Stimulated activated CD8-positive, alpha-beta memory T cell treated with anti-CD3 and anti-CD28 coated beads, Interleukin-4, amount 100 ng/mL, for 1 hour (primary cell): Measurements from ENCODE around the gene CSNK1D.

ENCODE experiments used
- DNase-seq, 2 donors: peaks; one replicate each; pipeline ENCODE4 v3.0.0-alpha.2; 2020; ENCODE audit warnings: low read depth in 2 of 2, low spot score in 1 of 2

Gene CSNK1D

DNA sequence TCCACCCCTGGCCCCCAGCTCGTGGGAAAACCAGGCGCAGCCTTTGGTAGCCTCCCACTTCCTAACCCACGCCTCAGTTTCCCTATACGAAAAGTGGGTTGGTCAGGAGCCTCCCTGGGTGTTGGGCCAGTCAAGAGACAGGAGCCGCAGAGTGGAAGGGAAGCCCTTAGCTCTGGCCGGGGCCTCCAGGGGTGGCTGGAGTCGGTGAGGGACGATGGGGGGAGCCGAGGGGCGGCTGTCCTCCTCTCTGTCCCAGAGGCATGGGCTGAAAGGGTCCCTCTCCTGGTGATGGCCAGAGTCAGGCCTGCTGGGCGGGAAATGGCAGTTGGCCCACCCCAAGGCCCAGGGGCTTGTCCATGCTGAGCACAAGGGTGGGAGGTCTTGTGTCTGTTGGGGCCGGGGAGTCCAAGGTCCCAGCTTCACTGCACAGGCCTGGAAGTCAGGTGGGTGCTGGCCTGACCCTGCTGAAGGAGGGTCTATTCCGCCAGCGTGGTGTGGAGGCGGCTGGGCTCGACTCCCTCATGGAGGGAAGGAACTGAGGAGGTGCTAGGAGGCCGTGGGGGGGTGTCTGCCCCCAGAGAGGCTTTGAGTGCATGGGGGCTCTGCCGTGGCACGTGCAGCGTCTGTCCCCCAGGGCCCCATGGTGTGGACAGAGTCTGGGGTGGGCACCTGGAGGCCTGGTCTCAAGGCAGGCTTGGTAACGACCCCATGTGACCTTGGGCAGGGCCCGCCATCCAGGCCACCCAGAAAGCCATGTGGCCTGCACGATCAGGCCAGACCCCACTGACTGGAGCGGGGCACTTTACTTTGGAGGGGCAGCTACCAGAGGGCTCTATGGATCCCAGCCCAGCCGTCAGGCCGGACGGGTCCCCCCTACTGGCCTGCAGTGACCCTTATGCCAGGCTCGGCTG is 43.5 kb downstream of the CSNK1D start:
- no peak for DNase-seq

DNA sequence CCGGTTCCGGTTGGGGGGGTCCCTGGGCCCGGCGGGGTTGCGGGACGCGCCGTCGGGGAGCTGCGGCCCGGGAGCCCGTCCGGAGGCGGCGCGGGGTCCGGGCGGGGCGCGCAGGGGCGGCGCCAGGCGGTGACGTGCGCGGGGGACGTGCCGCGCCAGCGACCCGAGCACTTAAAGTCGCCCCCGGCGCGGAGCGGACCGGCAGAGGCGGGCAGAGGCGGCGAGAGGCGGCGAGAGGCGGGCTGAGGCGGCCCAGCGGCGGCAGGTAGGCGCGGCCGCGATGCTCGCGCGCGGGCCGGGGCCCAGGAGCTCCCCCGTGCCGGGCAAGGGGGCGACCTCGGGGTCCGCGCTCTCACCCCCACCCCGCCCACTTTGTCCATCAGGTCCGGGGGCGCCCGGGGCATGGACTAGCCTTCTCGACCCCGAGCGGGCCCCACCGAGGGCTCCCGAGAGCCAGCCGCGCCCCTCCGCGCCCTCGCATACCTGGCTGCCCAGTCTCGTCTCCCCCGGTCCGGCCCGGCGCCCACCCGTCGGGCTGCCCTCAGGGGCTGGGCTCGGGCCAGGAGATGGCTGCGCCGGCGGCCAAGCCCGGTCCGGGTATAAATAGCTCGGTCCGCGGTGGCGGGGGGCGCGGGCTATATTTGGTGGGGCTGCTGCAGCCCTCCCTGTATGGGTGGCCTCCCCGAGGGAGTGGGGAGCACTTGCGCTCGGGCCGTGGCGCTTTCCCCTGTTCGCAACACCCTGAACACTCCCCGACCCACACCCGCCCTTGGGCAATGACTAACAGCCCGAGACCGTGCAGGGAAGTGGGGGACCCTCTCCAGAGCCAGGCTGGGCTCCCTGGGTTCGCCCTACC is 44.4 kb downstream of the CSNK1D start, which contains the start of gene SLC16A3:
Gene SLC16A3, plus strand, starts transcription at position 201 of the 856 bp plus-strand sequence. CDS start 6,967 bp downstream, outside the sequence.
- DNase-seq: no peak

DNA sequence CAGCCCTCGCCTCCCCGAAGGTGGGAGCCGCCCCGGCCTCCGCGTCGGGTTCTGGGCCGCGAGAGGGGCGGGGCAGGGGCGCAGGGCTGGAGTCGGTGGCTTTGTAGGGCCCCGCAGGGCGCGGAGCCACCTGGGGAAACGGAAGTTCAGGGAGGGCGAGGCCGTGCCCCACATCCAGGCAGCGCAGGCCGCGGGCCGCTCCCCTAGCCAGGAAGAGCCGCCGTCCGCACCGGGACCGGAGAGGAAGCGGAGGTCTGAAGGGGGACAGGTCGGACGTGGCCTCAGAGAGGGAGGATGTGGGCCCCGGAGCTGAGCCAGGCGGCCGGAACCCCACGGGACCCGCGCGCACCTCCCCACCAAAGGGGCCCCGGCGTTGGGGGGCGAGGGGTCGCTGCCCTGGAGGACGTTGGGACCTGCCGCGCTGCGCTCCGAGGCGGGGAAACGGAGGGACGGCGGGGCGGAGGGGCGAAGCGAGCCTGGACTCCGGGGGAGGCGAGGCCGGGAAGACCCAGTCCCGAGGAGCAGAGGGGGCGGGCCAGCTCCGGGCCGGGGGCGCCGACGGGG is 45.1 kb downstream of the CSNK1D start:
- no peak for DNase-seq

DNA sequence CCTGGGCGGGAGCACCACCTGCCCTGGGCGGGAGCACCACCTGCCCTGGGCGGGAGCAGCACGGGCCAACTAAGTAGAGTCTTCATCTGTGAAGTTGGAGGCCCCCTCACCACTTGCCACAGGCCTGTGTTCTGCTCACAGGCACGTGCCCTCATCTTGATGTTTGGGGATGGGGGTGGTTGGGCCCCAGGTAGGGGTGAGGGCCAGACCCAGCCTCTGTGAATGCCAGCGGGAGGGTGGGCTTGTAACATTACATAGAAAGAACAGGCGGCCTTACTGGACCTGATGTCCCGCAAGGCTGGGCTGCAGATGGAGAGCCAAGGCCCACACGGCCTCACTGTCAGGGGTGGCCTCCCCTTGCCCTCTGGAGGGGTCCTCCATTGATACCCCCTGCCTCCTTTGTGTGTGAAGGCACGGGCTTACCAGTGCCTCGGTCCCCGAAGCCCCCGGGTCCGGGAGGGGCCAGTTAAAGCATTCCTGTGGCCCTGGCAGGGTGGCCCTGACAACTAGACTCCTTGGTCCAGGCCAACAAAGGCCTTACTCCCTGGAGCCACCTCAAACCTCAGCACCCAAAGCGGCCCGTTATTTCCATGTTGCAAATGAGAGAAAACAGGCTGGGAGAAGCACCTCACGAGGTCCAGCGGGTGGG is 45.7 kb downstream of the CSNK1D start:
- DNase-seq: no peak

DNA sequence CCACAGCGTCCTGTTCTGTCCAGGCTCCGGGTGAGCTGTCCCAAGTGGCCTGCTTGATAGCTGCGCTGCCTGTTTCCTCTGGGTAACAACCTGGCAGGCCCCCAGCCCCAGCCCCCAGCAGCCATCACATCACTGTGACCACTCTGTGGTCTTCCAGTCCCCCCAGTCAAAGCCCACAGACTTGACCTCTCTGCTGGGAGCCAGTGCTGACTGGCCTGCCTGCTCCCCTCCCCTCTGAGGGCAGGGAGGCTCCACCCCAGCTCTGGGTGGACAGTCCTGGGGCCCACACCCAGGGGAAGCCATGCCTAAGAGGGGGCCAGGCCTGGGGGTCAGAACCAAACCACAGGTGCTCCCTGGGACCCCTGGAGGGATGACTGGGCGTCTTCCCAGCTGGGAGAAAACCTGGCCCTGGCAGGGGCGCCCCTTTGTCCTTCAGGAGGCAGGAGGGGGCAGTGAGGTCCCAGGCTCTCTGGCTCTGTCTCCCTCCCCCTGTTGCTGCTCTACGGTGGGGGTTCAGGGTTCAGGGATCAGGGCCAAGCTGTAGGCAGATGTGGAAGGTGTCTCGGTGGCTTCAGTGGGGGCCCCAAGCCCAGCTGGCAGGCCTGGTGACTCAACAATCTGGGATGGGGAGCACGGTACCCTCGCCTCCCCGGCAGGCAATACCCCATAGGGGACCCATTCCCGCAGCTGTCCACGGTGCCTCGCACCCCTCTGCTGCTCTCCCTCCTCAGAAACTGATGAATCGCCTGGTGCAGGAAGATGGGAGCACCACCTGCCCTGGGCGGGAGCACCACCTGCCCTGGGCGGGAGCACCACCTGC is 46.5 kb downstream of the CSNK1D start:
- DNase-seq: no peak

DNA sequence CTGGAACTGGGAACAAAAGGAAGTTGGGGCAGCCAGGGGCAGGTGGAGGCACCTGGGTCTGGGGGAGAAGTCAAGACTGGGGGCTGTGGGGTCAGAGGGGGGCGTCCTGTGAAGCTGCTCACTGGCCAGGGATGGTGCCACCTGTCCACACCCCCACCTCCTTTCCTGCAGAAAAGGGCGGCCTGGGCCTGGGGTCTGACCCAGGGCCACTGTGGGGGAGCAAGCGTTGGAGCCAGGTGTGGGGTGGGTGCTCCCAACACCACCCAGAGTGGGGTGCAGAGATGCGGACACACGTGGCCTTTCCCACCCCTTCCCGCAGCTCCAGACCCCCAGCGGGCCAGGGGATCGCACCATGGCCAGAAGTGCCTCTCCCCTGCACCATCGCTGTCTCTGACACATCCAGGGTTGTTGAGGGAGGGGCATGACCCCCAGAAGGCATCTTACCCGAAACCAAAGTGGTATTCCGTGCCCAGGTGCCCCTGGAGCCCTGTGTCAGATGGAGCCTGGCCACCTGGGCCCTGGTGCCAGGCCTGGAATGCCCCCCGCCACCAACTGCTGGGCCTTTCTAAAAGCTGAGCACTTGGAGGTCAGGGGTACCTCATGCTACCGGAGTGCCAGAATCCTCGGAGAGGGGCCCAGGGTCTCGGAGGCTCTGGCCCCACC is 47.2 kb downstream of the CSNK1D start:
- DNase-seq: no peak

DNA sequence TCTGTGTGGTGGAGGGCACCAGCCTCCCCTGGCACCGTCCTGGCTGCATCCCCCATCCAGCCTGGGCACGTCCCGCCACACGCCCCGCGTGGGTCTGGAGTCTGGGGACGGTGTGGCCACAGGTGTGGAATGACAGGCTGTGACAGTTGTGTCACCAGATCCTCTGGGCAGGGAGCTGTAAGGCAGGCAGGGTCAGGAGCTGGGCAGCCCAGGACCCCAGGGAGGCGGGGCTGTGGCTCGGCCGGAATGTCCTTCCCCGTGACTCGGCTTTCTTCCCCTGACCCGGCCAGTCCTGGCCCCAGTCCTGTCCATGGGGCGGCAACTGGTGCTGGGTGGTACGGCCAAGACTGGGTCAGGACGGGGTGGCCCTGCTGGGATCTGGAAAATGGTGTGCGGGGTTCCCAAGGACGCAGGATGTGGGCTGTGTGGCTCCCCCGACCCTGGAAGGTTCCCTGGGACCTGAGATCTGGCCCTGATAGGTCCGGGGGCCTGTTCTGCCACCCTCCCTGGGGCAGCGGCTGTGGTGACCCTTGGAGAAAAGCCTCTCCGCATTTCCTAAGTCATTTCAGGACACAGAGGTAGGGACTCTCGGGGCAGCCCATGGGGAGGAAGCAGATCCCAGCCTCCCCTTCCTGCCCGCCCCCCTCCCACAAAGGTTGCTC is 48.0 kb downstream of the CSNK1D start:
- no peak for DNase-seq

DNA sequence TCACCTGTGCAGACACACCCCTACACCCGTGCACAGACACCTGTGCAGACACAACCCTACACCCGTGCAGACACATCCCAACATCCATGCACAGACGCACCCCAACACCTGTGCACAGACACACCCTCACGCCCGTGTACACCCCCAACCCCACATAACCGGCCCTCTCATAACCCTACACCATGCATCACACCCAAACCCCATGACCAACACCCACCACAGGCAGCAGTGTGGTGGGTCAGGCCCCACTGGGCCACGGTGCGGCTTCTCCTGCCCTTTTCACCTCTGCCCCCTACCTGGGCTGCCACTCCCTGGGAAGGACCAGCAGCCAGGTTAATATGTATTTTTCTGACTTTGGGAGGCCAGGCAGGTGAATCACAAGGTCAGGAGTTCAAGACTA is 48.8 kb downstream of the CSNK1D start:
- DNase-seq: no peak

DNA sequence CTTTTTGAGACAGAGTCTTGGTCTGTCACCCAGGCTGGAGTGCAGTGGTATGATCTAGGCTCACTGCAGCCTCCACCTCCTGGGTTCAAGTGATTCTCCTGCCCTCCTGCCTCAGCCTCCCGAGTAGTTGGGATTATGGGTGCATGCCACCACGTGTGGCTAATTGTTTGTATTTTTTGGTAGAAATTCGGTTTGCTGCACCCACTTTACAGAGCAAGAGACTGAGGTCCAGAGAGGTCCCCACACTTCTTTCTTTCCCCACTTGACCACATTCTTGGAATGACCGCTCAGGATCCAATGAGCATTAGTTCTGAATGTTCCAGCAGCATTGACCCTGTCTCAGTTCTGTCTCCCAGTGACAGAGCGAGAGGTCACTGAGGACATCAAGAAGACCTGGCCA is 50.0 kb downstream of the CSNK1D start:
- DNase-seq: no peak

DNA sequence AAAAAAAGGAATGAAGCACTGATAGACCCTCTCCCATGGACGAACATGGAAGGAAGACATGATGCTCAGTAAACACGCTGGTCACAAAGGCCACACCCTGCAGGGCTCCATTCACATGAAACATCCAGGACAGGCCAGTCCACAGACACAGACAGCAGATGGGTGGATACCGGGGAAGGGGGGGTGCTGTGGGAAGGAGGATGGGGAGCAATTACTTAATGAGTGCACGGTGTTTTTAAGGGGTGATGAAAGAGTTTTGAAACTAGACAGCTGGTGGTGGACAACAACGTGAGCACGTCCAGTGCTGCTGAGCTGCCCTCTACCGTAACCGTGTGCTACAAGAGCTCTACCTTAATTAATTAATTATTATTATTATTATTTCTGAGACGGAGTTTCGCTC is 50.7 kb downstream of the CSNK1D start:
- no peak for DNase-seq

DNA sequence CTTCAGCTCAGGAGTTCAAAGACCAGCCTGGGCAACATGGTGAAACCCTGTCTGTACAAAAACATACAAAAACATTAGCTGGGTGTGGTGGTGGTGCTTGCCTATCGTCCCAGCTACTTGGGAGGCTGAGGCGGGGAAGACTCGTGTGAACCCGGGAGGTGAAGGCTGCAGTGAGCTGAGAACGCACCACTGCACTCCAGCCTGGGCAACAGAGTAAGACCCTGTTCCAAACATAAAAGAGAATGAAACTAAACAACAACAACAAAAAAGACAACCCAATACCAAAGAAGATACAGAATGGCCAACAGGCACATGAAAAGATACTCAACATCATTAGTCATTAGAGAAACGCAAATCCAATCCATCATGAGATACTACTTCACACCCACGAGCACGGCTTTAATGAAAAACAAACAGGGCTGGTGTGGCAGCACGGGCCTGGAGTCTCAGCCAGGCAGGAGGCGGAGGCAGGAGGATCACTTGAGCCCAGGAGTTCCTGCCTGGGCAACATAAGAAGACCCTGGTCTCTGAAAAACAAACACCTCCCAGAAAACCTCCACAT is 52.1 kb downstream of the CSNK1D start:
- no peak for DNase-seq

DNA sequence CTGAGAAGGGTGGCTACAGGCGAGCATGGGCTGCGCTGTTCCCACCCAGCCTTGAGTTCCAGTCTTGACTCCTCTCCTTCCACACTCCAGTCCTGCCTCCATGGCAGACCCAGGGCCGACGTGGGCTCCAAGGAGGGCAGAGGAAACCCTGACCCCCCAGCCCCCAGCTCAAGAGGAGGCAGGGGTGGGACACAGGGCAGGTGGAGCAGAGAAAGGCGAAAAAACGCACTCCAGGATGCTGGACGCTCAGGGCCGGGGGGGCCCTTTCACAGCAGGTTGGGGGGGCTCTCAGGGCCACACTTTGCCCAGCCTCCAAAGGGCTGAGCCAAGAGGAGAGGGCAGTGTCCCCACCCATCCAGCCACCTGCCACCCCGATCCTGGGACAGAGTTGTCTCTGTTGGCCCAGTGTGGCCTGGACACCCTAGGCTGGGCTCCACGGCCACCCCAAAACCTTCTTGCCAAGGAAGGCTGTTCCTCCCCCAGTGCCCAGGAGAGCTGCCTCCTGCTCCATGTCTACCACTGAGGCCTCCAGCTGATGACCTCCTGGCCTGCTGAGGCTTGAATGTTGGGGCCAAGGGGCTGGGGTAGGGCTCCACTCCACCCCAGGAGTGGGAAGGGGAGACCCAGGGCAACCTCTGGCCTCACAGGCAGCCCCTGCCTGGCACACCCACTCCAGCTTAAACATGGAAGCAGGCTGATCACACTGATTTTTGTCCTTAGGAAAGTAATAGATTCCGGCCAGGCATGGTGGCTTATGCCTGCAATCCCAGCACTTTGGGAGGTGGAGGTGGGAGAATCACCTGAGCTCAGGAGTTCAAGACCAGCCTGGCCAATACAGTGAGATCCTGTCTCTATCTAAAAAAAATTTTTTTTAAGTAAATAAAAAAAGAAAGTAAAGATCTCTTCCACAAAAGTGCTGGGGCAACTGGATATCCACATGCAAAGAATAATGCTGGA is 53.5 kb downstream of the CSNK1D start:
- DNase-seq: no peak

DNA sequence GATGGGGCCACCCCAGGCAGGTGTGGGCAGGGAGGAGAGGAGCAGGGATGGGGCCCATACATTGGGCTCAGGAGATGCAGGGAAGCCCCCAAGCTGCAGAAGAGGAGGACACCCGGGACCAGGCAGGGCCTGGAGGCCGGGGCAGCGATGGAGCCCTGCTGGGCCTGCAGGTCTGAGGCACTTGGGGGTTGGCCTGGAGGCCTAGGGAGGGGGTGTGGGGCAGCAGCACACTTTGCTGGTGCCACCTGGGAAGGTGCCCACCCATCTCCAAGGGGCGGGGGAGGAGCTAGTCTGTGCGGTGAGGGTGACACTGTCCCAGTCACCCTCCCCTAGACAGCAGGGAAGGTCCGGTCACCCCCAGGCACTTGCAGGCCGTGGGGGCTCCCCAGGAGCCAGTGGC is 54.4 kb downstream of the CSNK1D start:
- DNase-seq: no peak

DNA sequence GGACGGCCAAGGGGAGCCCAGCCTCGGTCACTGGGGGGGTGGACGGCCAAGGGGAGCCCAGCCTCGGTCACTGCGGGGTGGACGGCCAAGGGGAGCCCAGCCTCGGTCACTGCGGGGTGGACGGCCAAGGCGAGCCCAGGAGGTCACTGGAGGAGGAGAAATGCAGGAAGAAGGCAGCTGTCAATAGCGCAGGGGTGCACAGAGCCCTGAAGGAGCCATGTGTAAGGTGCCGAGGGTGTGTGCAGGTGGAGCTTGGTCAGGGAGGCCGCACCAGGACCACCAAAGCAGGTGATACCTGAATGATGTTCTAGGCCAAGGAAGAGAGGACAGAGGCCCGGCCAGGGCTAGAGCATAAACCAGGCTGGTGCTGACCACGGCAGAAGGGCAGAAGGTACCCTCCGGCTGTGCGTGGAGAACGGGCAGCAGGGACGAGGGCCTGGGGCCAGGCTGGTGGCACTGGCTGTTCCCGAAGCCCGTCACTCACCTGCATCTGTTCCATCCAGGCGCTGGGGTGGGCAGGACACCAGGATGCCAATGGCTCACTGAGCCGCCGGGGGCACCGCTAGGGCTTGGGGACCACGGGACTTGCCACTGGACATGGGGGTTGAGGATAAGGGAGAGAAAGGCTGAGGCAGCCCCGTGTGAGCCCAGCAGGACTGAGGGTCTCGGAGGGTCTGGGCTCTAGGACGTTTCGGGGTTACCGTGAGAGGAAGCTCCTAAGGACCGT is 55.0 kb downstream of the CSNK1D start:
- no peak for DNase-seq

DNA sequence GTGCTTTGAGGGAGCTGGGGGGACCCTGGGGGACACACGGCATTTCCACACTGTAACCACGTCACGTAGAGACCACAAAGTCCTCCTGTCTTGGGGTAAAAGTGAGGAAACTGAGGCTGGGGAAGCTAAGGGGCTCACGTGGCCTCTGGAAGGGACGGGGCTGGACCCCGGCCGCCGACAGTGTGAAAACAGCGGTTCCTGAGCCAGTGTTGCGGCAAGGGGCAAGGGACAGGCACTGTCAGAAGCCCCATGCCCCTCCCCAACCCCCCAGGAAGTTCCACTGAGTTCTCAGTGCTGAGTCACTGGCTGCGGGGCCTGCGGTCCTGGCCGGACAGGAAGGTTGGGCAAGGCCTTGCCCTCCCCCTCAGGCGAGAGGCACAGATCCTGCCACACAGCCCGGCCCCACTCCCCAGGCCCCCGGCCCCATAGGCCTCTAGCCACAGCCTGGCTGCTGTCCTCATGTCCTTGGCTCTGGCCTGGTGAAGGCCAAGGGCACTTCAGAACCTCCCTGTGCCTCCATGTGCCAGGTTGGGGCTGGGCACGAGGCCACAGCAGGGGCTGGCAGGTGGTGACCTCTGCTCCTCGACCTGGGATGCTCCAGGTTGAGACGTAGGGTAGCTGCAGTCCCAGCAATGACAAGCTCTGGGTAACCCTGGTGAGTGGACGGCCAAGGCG is 55.8 kb downstream of the CSNK1D start:
- DNase-seq: no peak

DNA sequence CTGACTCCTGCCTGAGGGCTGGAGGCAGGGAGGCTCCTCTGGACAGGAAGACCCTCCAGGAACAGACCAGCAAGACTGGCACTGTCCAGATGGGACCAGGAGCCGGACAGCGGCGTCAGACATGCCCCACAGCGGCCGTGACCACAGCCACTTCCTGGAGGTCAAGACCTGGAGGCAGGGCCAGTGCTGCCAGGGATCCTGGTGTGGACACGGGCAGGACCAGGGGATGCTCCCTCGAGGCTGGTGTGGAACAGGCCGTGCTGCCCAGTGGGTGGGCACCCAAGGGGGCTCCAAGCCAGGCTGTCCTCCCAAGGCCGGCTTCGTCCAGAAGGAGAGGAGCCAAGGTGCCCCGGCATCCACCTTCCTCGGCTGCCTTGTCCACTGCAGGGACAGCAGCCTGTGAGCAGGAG is 56.4 kb downstream of the CSNK1D start:
- DNase-seq: no peak
